HepG2 (cell line): ENCODE measurements around the gene GLIS2. TPM values are rescaled to one million over a fixed set of nuclear protein-coding genes. Genes with fewer than 3 reads are reported as not detected.

ENCODE experiments used
- BCL6 ChIP-seq: IDR thresholded peaks from 2 replicates; pipeline ENCODE4 v1.6.1; 2016; ENCODE audit warnings: missing genetic modification reagents, missing compliant biosample characterization
- HES4 ChIP-seq: sonication (generic); formaldehyde crosslinking; IDR thresholded peaks from 2 replicates; pipeline ENCODE4 v1.9.0; 2021; ENCODE audit warnings: mild to moderate bottlenecking, missing genetic modification reagents, borderline replicate concordance
- LCORL ChIP-seq, 2 experiments: fragments of 450-650 bp in 1 of 2; sonication (generic) in 1 of 2; formaldehyde crosslinking in 1 of 2; IDR thresholded peaks; 2 replicates each; pipeline versions ENCODE4 v1.5.0 to v1.6.1; 2017 to 2020; ENCODE audit warnings: antibody characterized with exemption in 1 of 2, missing genetic modification reagents in 1 of 2
- MZF1 ChIP-seq: sonication (generic); formaldehyde crosslinking; IDR thresholded peaks from 2 replicates; pipeline ENCODE4 v1.8.1; 2023; ENCODE audit warnings: mild to moderate bottlenecking, missing genetic modification reagents, borderline replicate concordance
- NR2F6 ChIP-seq, 2 experiments: IDR thresholded peaks; 2 replicates each; pipeline ENCODE4 v1.6.1; 2016; ENCODE audit warnings: antibody characterized with exemption in 1 of 2, mild to moderate bottlenecking in 1 of 2
- NRL ChIP-seq: sonication (generic); formaldehyde crosslinking; IDR thresholded peaks from 2 replicates; pipeline ENCODE4 v1.5.0; 2020; ENCODE audit warnings: missing genetic modification reagents, mild to moderate bottlenecking, moderate library complexity, borderline replicate concordance
- TOPORS ChIP-seq: sonication (generic); formaldehyde crosslinking; IDR thresholded peaks from 2 replicates; pipeline ENCODE4 v1.8.0; 2023; ENCODE audit warnings: mild to moderate bottlenecking, missing genetic modification reagents
- XRCC5 ChIP-seq: fragments of 200-400 bp; formaldehyde crosslinking; optimal IDR thresholded peaks from 2 replicates; pipeline ENCODE3; 2017; ENCODE audit warnings: mild to moderate bottlenecking, low read length
- ZNF12 ChIP-seq: sonication (generic); formaldehyde crosslinking; IDR thresholded peaks from 2 replicates; pipeline ENCODE4 v1.5.0; 2020; ENCODE audit warnings: missing genetic modification reagents
- ZNF124 ChIP-seq: sonication (generic); formaldehyde crosslinking; IDR thresholded peaks from 2 replicates; pipeline ENCODE4 v1.4.0; 2020; ENCODE audit warnings: missing genetic modification reagents
- ZNF543 ChIP-seq: sonication (generic); formaldehyde crosslinking; IDR thresholded peaks from 2 replicates; pipeline ENCODE4 v1.4.0; 2020; ENCODE audit warnings: mild to moderate bottlenecking, missing genetic modification reagents
- ZSCAN21 ChIP-seq: sonication (generic); formaldehyde crosslinking; IDR thresholded peaks from 2 replicates; pipeline ENCODE4 v1.8.0; 2022; ENCODE audit warnings: mild to moderate bottlenecking, missing genetic modification reagents, moderate library complexity, borderline replicate concordance
- polyA plus RNA-seq, 8 experiments: library from polyadenylated mRNA; depleted of rRNA in 3 of 8; stranded (reverse) in 7 of 8; unstranded in 1 of 8; fragments of >200 nt; fragmentation: Illumina TruSeq in 4 of 8; extraction: Trizol in 4 of 8; gene quantifications; 2 replicates each; pipeline versions ENCODE4 v1.2.1 to v1.2.3, GENCODE V29; 2011 to 2016; ENCODE audit warnings: low read depth in 4 of 8, missing spikeins in 1 of 8, mixed read lengths in 1 of 8; ENCODE audit not compliant: insufficient read depth in 1 of 8
- total RNA-seq, 5 experiments: library from RNA; depleted of rRNA; stranded (reverse); fragments of >200 nt; fragmentation: Illumina TruSeq; extraction: Trizol; gene quantifications; 2 replicates each; pipeline ENCODE4 v1.2.3, GENCODE V29; 2016; ENCODE audit warnings: low read depth in 1 of 5
- TF ChIP-seq, protein P1 (sequence below): sonication (generic); formaldehyde crosslinking; IDR thresholded peaks from 2 replicates; pipeline ENCODE4 v1.8.1; 2023; ENCODE audit warnings: mild to moderate bottlenecking, missing genetic modification reagents
- TF ChIP-seq, protein P2 (sequence below): sonication (generic); formaldehyde crosslinking; IDR thresholded peaks from 2 replicates; pipeline ENCODE4 v1.4.0; 2020; ENCODE audit warnings: mild to moderate bottlenecking, missing genetic modification reagents
- TF ChIP-seq, protein P3 (sequence below): sonication (generic); formaldehyde crosslinking; IDR thresholded peaks from 2 replicates; pipeline ENCODE4 v1.4.0; 2020; ENCODE audit warnings: mild to moderate bottlenecking, missing genetic modification reagents
- TF ChIP-seq, protein P4 (sequence below): IDR thresholded peaks from 2 replicates; pipeline ENCODE4 v1.6.1; 2016; ENCODE audit warnings: low read depth, borderline replicate concordance
- TF ChIP-seq, protein P5 (sequence below): IDR thresholded peaks from 2 replicates; pipeline ENCODE4 v1.4.0; 2020; ENCODE audit warnings: mild to moderate bottlenecking, missing genetic modification reagents
- TF ChIP-seq, protein P6 (sequence below): sonication (generic); formaldehyde crosslinking; IDR thresholded peaks from 2 replicates; pipeline ENCODE4 v1.9.0; 2022; ENCODE audit warnings: low read depth, missing genetic modification reagents

GLIS2 gene
- total and polyA plus RNA-seq, 2 of the 13 experiments (the other 11 are each of a cell fraction or from before 2014, with no cell fraction given), result 0.28 to 0.29 TPM

DNA sequence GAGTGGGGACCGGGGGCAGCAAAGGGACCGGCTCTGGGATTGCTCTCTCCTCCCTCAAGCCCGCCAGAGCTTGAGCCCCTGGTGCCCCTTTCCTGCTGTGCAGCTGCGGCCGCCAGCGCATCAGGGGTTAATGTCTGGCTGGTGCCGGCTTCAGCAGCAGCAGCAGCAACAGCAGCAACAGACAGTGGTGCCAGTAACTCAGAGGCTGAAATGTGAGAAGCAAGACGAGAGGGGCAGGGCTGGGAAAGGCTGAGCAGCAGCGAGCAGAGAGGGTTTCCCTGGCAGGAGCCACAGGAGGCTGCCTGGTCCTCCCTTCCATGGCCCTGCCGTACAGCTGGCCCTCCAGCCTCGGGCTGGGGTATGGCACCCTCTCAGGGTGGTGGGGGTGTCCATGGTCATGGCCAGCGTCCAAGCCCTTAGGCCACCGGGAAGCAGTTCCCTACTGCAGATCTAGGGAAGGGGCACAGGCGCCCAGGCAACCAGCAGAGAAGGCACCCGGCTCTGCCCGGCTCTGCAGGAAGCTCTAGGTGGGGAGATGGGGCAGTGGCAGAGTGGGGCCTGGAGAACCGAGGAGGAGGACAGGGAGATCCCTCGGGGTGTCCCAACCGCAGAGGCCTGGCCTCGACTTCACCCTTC lies 21.9 kb upstream of the GLIS2 start (continued):
- TF ChIP-seq, protein P1, sequence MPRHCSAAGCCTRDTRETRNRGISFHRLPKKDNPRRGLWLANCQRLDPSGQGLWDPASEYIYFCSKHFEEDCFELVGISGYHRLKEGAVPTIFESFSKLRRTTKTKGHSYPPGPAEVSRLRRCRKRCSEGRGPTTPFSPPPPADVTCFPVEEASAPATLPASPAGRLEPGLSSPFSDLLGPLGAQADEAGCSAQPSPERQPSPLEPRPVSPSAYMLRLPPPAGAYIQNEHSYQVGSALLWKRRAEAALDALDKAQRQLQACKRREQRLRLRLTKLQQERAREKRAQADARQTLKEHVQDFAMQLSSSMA, result 0 out of 2 replicates have a peak, but pooled peaks have one; percentile 21
- TF ChIP-seq BCL6, result no peak
- TF ChIP-seq ZSCAN21 (CRISPR knock-in tag), result no peak
- TF ChIP-seq, protein P2, sequence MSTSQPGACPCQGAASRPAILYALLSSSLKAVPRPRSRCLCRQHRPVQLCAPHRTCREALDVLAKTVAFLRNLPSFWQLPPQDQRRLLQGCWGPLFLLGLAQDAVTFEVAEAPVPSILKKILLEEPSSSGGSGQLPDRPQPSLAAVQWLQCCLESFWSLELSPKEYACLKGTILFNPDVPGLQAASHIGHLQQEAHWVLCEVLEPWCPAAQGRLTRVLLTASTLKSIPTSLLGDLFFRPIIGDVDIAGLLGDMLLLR, result 0 out of 2 replicates have a peak, but pooled peaks have one; percentile 47
- TF ChIP-seq NR2F6 (IDR thresholded peaks at IDR 0.05), result no peak
- peak; percentile 26; the same call in 1 of the 2 replicates for TF ChIP-seq NR2F6 (CRISPR knock-in tag; IDR thresholded peaks at IDR 0.05)
- no peak for TF ChIP-seq ZNF543 (CRISPR knock-in tag)
- peak; percentile 21 for TF ChIP-seq XRCC5
- TF ChIP-seq, protein P3, sequence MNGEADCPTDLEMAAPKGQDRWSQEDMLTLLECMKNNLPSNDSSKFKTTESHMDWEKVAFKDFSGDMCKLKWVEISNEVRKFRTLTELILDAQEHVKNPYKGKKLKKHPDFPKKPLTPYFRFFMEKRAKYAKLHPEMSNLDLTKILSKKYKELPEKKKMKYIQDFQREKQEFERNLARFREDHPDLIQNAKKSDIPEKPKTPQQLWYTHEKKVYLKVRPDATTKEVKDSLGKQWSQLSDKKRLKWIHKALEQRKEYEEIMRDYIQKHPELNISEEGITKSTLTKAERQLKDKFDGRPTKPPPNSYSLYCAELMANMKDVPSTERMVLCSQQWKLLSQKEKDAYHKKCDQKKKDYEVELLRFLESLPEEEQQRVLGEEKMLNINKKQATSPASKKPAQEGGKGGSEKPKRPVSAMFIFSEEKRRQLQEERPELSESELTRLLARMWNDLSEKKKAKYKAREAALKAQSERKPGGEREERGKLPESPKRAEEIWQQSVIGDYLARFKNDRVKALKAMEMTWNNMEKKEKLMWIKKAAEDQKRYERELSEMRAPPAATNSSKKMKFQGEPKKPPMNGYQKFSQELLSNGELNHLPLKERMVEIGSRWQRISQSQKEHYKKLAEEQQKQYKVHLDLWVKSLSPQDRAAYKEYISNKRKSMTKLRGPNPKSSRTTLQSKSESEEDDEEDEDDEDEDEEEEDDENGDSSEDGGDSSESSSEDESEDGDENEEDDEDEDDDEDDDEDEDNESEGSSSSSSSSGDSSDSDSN (CRISPR knock-in tag), result peak; percentile 27; the same call in 1 of the 2 replicates
- TF ChIP-seq HES4 (CRISPR knock-in tag), result no peak
- 0 out of 2 replicates have a peak, but pooled peaks have one; percentile 25 for TF ChIP-seq ZNF12 (CRISPR knock-in tag)
- TF ChIP-seq, protein P4, sequence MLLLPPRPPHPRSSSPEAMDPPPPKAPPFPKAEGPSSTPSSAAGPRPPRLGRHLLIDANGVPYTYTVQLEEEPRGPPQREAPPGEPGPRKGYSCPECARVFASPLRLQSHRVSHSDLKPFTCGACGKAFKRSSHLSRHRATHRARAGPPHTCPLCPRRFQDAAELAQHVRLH (CRISPR knock-in tag), result peak; percentile 46; the same call in 1 of the 2 replicates
- no peak for TF ChIP-seq TOPORS (CRISPR knock-in tag)
- TF ChIP-seq MZF1 (CRISPR knock-in tag), result no peak
- TF ChIP-seq, protein P5, sequence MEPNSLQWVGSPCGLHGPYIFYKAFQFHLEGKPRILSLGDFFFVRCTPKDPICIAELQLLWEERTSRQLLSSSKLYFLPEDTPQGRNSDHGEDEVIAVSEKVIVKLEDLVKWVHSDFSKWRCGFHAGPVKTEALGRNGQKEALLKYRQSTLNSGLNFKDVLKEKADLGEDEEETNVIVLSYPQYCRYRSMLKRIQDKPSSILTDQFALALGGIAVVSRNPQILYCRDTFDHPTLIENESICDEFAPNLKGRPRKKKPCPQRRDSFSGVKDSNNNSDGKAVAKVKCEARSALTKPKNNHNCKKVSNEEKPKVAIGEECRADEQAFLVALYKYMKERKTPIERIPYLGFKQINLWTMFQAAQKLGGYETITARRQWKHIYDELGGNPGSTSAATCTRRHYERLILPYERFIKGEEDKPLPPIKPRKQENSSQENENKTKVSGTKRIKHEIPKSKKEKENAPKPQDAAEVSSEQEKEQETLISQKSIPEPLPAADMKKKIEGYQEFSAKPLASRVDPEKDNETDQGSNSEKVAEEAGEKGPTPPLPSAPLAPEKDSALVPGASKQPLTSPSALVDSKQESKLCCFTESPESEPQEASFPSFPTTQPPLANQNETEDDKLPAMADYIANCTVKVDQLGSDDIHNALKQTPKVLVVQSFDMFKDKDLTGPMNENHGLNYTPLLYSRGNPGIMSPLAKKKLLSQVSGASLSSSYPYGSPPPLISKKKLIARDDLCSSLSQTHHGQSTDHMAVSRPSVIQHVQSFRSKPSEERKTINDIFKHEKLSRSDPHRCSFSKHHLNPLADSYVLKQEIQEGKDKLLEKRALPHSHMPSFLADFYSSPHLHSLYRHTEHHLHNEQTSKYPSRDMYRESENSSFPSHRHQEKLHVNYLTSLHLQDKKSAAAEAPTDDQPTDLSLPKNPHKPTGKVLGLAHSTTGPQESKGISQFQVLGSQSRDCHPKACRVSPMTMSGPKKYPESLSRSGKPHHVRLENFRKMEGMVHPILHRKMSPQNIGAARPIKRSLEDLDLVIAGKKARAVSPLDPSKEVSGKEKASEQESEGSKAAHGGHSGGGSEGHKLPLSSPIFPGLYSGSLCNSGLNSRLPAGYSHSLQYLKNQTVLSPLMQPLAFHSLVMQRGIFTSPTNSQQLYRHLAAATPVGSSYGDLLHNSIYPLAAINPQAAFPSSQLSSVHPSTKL (CRISPR knock-in tag), result peak; percentile 57
- no peak for TF ChIP-seq LCORL (IDR thresholded peaks at IDR 0.05)
- peak; percentile 19; the same call in 1 of the 2 replicates for TF ChIP-seq LCORL (CRISPR knock-in tag; IDR thresholded peaks at IDR 0.05)
- TF ChIP-seq ZNF124 (CRISPR knock-in tag), result 0 out of 2 replicates have a peak, but pooled peaks have one; percentile 42
- TF ChIP-seq, protein P6, sequence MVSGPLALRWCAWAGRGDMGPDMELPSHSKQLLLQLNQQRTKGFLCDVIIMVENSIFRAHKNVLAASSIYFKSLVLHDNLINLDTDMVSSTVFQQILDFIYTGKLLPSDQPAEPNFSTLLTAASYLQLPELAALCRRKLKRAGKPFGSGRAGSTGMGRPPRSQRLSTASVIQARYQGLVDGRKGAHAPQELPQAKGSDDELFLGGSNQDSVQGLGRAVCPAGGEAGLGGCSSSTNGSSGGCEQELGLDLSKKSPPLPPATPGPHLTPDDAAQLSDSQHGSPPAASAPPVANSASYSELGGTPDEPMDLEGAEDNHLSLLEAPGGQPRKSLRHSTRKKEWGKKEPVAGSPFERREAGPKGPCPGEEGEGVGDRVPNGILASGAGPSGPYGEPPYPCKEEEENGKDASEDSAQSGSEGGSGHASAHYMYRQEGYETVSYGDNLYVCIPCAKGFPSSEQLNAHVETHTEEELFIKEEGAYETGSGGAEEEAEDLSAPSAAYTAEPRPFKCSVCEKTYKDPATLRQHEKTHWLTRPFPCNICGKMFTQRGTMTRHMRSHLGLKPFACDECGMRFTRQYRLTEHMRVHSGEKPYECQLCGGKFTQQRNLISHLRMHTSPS (CRISPR knock-in tag), result peak; percentile 44; the same call in 1 of the 2 replicates
- no peak for TF ChIP-seq NRL (CRISPR knock-in tag)
